SJCRH30 (cell line): ENCODE results near the gene SACM1L. TPM values are rescaled to one million over a fixed set of nuclear protein-coding genes. Genes with fewer than 3 reads are reported as not detected.
"Not testable (repeated sequence)": the region's sequence is repeated elsewhere in the genome, so short reads cannot be mapped to it uniquely, and the experiment has no call there.

Experiments used
- DNase-seq, 2 experiments: peaks; one replicate each; pipeline ENCODE4 v3.0.0-alpha.2; 2015 to 2020
- H3K27ac ChIP-seq: fragments of 250-450 bp; sonication (Bioruptor Pico); 2 replicates; pipeline ENCODE4 v1.5.1; 2020; ENCODE audit warnings: mild to moderate bottlenecking, moderate library complexity
- H3K27me3 ChIP-seq: fragments of 250-450 bp; sonication (Bioruptor Pico); 2 replicates; pipeline ENCODE4 v1.5.1; 2020; ENCODE audit warnings: mild to moderate bottlenecking, moderate library complexity
- H3K36me3 ChIP-seq: fragments of 250-450 bp; sonication (Bioruptor Pico); 2 replicates; pipeline ENCODE4 v1.5.1; 2020; ENCODE audit warnings: mild to moderate bottlenecking, moderate library complexity
- H3K4me1 ChIP-seq: fragments of 250-450 bp; sonication (Bioruptor Pico); 2 replicates; pipeline ENCODE4 v1.5.1; 2020; ENCODE audit warnings: mild to moderate bottlenecking, moderate library complexity
- H3K4me3 ChIP-seq: fragments of 250-450 bp; sonication (Bioruptor Pico); 2 replicates; pipeline ENCODE4 v1.5.1; 2020; ENCODE audit warnings: mild to moderate bottlenecking, moderate library complexity
- H3K9me3 ChIP-seq: fragments of 250-450 bp; sonication (Bioruptor Pico); replicated peaks from 2 replicates; pipeline ENCODE4 v1.5.1; 2020; ENCODE audit warnings: mild to moderate bottlenecking, moderate library complexity
- total RNA-seq: library from RNA; depleted of rRNA; stranded (reverse); fragments of >200 nt; shearing (Covaris generic); gene quantifications from 2 replicates; pipeline ENCODE4 v1.2.3, GENCODE V29; 2014

SACM1L gene
- total RNA-seq, 1 experiment from 2014 or later: 25.0 TPM

DNA sequence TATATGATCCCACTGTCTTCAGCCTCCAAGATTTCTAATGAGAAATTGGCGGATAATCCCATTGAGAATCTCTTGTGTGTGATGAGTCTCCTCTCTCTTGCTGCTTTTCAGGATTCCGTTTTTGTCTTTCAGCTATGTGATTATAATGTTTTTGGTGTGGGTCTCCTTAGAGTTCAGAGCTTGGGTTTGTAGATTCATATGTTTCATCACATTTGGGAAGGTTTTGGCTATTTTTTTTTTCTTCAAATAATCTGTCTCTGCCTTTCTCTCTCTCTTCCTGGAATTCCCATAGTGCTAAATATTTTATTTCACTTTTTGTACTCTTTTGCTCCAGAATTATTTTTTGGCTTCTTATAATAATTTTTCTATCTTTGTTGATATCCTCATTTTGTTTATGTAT, 40.4 kb downstream of the SACM1L start:
- no peaks in the 10 kb centered on the region for H3K9me3 ChIP-seq
- no peaks in the 10 kb centered on the region for H3K4me1 ChIP-seq
- peaks cover 24% of the 10 kb centered on the region for H3K36me3 ChIP-seq
- no peak overlapping the region for H3K27ac ChIP-seq
- no peak overlapping the region for H3K4me3 ChIP-seq
- no peaks in the 10 kb centered on the region for H3K27me3 ChIP-seq
- no peak for DNase-seq

- H3K27me3 ChIP-seq: no peaks in the 10 kb centered on the region
- H3K4me1 ChIP-seq: no peaks in the 10 kb centered on the region
- no peak for DNase-seq
- H3K36me3 ChIP-seq: peaks cover 21% of the 10 kb centered on the region
- H3K4me3 ChIP-seq: no peak overlapping the region
- H3K27ac ChIP-seq: no peak overlapping the region
- H3K9me3 ChIP-seq: no peaks in the 10 kb centered on the region
Measured at GRCh38 chr3:45730409-45731154, 41.4 kb downstream of the SACM1L start.

- Histone ChIP-seq H3K27me3 (no peaks in the 10 kb centered on the region), H3K4me1 (no peaks in the 10 kb centered on the region), H3K27ac (no peak overlapping the region), H3K4me3 (no peak overlapping the region), H3K9me3 (no peaks in the 10 kb centered on the region), H3K36me3 (peaks cover 48% of the 10 kb centered on the region)
- DNase-seq: no peak
Measured at GRCh38 chr3:45736707-45737106, 47.5 kb downstream of the SACM1L start.

- Histone ChIP-seq H3K9me3 (no peaks in the 10 kb centered on the region), H3K36me3 (peaks cover 45% of the 10 kb centered on the region), H3K27ac (no peak overlapping the region), H3K4me1 (no peaks in the 10 kb centered on the region), H3K4me3 (no peak overlapping the region), H3K27me3 (no peaks in the 10 kb centered on the region)
- no peak for DNase-seq
Measured at GRCh38 chr3:45737234-45737633, 48.0 kb downstream of the SACM1L start.

DNA sequence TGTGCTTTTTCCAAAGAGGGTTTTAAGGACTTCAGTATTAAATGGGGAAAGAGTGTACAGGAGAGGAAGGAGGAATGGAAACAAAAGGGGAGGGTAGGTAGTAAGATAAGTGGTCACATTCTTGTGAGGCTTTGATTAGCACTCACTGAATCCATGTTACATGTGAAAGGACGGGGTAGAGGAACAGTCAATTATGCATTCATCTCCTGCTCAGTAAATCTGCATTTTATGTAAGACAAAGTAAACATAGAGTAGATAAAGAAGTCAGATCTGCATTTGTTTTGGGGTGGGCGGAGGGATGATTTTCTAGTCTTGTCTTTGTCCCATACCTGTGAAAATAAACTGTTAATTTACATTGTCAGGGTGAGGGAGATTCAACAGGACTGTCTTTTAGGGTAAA, 50.8 kb downstream of the SACM1L start:
- no peaks in the 10 kb centered on the region for H3K4me1 ChIP-seq
- H3K4me3 ChIP-seq: no peak overlapping the region
- no peak overlapping the region for H3K27ac ChIP-seq
- no peak for DNase-seq
- peaks cover 39% of the 10 kb centered on the region for H3K36me3 ChIP-seq
- no peaks in the 10 kb centered on the region for H3K27me3 ChIP-seq
- no peaks in the 10 kb centered on the region for H3K9me3 ChIP-seq

GRCh38 chr3:45741247-45741646, 52.1 kb downstream of the SACM1L start:
- DNase-seq: no peak
- Histone ChIP-seq H3K4me1 (no peaks in the 10 kb centered on the region), H3K27me3 (no peaks in the 10 kb centered on the region), H3K9me3 (no peaks in the 10 kb centered on the region), H3K36me3 (peaks cover 29% of the 10 kb centered on the region), H3K4me3 (no peak overlapping the region), H3K27ac (no peak overlapping the region)

DNA sequence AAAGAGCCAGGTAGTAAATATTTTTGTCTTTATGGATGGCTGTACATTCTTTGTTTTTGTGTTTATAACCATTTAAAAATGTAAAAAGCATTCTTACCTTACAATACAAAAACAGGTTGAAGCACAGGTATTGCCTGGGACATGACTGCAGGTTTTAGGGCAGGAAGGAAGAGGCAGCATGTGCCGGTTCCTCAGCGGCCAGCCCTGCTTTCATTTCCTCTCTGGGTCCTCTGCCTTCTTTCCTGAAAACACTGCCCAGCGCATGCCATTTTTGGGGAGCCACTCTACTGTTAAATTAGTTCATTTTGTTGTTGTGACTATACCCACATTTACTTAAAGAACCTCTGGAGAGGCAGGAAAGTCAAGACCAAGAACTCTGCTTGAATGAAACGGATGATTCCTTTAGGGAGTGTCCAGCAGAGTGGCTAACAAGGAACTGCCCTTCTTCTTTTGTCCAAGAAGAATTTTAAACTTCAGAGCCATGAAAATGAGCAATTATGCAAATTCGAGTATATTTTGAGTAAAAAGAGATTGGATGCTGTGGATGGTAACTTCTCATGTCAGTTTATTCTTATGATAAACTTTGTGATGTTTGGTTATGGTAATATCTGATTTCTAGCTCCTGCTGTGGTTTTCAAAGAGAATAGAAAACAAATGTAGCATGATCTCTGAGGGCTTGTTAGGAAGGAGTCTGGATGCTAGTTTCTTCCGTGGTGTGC, 52.7 kb downstream of the SACM1L start:
- Histone ChIP-seq H3K27ac (no peak overlapping the region), H3K4me1 (no peaks in the 10 kb centered on the region), H3K4me3 (no peak overlapping the region), H3K27me3 (no peaks in the 10 kb centered on the region), H3K36me3 (peaks cover 28% of the 10 kb centered on the region), H3K9me3 (no peaks in the 10 kb centered on the region)
- no peak for DNase-seq

DNA sequence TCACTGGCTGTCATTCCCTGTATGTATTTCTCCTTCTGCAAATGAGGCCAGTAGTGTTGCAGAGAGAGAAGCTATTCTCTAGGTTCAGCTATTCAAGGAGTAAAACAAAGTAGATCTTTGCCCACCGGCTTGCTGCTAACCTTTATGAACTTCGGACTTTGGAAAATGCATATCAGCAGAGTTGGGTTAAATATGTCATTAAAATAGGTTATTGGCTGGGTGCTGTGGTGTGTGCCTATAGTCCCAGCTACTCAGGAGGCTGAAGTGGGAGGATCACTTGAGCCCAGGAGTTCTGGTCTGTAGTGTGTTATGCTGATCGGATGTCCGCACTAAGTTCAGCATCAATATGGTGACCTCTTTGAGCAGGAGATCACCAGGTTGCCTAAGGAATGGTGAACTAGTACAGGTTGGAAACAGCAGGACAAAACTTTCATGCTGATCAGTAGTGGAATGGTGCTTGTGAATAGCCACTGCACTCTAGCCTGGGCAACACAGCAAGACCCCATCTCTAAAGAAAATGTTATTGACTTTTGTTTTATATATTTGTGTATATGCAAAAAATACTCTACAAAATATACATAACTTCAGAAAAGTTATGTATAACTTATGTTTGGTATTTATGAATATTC, 53.4 kb downstream of the SACM1L start:
- Histone ChIP-seq H3K9me3 (no peaks in the 10 kb centered on the region), H3K36me3 (peaks cover 23% of the 10 kb centered on the region)
- no peak for DNase-seq

GRCh38 chr3:45746165-45746776, 57.1 kb downstream of the SACM1L start:
- peaks cover 4% of the 10 kb centered on the region for H3K36me3 ChIP-seq
- H3K27me3 ChIP-seq: no peaks in the 10 kb centered on the region
- H3K9me3 ChIP-seq: no peaks in the 10 kb centered on the region
- H3K4me1 ChIP-seq: no peaks in the 10 kb centered on the region
- H3K4me3 ChIP-seq: no peak overlapping the region
- H3K27ac ChIP-seq: no peak overlapping the region
- no peak for DNase-seq

More for the DNA sequence above, 53.4 kb downstream of the SACM1L start:
- H3K27ac ChIP-seq: no peak overlapping the region
- no peak overlapping the region for H3K4me3 ChIP-seq
- no peaks in the 10 kb centered on the region for H3K4me1 ChIP-seq
- no peaks in the 10 kb centered on the region for H3K27me3 ChIP-seq

GRCh38 chr3:45746777-45747622, 57.8 kb downstream of the SACM1L start:
- no peak for DNase-seq
- Histone ChIP-seq H3K4me1 (no peaks in the 10 kb centered on the region), H3K9me3 (no peaks in the 10 kb centered on the region), H3K36me3 (no peaks in the 10 kb centered on the region; the same call in 1 of the 2 replicates), H3K4me3 (no peak overlapping the region), H3K27me3 (no peaks in the 10 kb centered on the region), H3K27ac (no peak overlapping the region)

DNA sequence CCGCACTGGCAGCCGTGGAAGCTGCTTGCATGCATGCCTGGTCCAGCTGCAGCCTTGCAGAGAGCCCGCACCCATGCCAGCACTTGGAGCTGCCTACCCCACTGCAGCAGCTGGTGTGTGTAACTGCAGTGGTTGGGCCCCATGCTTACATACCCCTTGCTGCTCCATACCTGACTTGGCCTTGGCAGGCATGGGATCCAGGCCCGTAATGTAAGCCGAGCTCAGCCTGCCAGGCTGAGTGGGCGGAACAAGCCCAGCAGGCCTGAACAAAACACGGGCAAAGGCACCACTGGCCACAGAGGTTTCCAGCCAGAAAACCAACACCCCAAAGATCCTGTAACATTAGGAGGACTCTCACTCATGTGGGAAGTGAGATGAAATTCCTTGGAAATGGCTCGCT, 58.9 kb downstream of the SACM1L start:
- peak in 1 of 2 experiments; percentile 11 for DNase-seq
- Histone ChIP-seq H3K4me1 (no peaks in the 10 kb centered on the region), H3K27ac (no peak overlapping the region), H3K36me3 (no peaks in the 10 kb centered on the region), H3K4me3 (no peak overlapping the region), H3K27me3 (no peaks in the 10 kb centered on the region), H3K9me3 (no peaks in the 10 kb centered on the region)

DNA sequence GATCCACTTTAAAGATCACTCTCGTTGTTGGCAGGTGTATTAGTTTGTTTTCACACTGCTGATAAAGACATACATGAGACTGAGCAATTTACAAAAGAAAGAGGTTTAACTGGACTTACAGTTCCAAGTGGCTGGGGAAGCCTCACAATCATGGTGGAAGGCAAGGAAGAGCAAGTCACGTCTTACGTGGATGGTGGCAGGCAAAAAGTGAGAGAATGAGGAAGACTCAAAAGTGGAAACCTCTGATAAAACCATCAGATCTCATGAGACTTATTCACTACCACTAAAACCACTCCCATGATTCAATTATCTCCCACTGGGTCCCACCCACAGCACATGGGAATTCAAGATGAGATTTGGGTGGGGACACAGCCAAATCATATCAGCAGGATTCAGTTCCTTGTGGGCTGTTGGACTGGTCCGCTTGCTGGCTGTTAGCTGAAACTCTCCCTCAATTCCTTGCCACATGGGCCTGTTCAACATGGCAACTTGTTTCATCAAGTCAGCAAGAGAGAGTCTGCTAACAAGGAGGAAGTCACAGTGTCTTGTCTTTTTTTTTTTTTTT, 59.9 kb downstream of the SACM1L start:
- not testable (repeated sequence) for H3K27ac ChIP-seq, DNase-seq, H3K27me3 ChIP-seq, H3K4me1 ChIP-seq, H3K9me3 ChIP-seq, H3K36me3 ChIP-seq, H3K4me3 ChIP-seq

GRCh38 chr3:45749880-45750279, 60.7 kb downstream of the SACM1L start:
- no peak overlapping the region for H3K27ac ChIP-seq
- no peaks in the 10 kb centered on the region for H3K9me3 ChIP-seq
- DNase-seq: no peak
- no peaks in the 10 kb centered on the region for H3K27me3 ChIP-seq
- no peak overlapping the region for H3K4me3 ChIP-seq
- no peaks in the 10 kb centered on the region for H3K36me3 ChIP-seq
- H3K4me1 ChIP-seq: no peaks in the 10 kb centered on the region
